Measurements from ENCODE around the gene NAA40.

DNA sequence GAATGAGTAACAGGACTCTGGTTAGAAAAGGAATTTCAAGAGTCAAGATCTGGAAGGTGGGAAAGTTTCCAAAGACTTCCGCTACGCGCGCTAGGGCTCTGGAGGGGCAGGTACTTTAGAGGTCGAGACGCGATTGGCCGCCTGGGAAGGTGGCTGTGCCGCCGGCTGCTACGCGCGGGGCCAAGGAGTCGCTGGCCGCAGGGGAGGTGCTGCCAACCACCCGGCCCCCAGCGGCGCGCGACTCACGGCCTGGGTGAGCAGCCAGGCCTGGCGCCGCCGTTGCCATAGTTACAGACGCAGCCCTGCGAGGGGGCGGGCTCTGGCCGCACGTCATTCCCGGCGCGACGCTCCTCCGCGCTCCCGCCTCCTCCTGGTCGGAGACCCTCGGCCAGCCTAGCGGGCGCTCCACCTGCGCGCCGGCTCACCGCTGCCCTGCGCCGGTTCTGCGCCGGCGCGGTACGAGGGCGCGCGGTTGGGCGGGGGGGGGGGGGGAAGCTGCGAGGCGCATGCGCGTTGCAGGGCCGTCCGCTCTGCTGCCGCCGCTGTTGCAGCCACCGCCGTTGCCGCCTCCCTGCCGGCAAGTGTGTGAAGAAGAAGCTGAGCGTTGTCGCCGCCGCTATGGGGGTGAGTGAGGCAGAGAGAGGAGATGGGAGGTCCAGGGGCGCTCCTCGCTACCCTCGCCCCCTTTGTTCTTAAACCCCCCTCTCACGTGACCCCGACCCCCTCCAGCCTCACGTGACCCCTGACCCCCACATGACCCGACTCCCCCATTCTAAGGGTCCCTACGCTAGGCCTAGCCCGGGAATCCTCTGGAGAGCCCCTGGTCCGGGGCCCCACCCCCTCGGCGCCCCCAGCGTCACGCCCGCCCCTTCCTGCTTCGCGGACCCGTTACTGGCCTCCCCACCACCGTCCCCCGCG is at the start of gene NAA40:
- TF ChIP-seq, protein P1, sequence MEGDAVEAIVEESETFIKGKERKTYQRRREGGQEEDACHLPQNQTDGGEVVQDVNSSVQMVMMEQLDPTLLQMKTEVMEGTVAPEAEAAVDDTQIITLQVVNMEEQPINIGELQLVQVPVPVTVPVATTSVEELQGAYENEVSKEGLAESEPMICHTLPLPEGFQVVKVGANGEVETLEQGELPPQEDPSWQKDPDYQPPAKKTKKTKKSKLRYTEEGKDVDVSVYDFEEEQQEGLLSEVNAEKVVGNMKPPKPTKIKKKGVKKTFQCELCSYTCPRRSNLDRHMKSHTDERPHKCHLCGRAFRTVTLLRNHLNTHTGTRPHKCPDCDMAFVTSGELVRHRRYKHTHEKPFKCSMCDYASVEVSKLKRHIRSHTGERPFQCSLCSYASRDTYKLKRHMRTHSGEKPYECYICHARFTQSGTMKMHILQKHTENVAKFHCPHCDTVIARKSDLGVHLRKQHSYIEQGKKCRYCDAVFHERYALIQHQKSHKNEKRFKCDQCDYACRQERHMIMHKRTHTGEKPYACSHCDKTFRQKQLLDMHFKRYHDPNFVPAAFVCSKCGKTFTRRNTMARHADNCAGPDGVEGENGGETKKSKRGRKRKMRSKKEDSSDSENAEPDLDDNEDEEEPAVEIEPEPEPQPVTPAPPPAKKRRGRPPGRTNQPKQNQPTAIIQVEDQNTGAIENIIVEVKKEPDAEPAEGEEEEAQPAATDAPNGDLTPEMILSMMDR (IDR thresholded peaks at IDR 0.05) = peak in 1 of 3 donors; percentile 10
- TF ChIP-seq POLR2A (IDR thresholded peaks at IDR 0.05) = no peak
